GM12874 (cell line): ENCODE data around the gene MRPL18.

Experiments used
- TF ChIP-seq, protein P1 (sequence below): IDR thresholded peaks from 2 replicates; pipeline ENCODE4 v1.5.1; 2011; ENCODE audit warnings: low read depth, mild to moderate bottlenecking, control low read depth, low read length, moderate library complexity; ENCODE audit not compliant: insufficient read depth

The MRPL18 gene

DNA sequence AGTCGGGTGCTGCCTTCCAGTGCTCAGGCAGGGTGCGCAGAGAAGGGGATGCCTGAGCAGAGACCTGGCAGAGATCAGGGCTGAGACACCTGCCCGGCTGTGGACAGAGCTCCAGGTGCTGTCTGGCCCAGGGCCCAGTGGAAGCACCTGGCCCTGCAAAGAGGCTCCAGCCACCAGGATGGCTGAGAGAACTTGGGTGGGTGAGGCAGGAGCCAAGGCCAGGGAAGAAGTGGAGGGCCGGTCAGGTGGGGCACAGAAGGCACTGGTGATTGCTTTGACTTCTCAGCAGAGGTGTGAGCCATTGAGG, 41.1 kb downstream of the MRPL18 start:
- TF ChIP-seq, protein P1, sequence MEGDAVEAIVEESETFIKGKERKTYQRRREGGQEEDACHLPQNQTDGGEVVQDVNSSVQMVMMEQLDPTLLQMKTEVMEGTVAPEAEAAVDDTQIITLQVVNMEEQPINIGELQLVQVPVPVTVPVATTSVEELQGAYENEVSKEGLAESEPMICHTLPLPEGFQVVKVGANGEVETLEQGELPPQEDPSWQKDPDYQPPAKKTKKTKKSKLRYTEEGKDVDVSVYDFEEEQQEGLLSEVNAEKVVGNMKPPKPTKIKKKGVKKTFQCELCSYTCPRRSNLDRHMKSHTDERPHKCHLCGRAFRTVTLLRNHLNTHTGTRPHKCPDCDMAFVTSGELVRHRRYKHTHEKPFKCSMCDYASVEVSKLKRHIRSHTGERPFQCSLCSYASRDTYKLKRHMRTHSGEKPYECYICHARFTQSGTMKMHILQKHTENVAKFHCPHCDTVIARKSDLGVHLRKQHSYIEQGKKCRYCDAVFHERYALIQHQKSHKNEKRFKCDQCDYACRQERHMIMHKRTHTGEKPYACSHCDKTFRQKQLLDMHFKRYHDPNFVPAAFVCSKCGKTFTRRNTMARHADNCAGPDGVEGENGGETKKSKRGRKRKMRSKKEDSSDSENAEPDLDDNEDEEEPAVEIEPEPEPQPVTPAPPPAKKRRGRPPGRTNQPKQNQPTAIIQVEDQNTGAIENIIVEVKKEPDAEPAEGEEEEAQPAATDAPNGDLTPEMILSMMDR: no peak

DNA sequence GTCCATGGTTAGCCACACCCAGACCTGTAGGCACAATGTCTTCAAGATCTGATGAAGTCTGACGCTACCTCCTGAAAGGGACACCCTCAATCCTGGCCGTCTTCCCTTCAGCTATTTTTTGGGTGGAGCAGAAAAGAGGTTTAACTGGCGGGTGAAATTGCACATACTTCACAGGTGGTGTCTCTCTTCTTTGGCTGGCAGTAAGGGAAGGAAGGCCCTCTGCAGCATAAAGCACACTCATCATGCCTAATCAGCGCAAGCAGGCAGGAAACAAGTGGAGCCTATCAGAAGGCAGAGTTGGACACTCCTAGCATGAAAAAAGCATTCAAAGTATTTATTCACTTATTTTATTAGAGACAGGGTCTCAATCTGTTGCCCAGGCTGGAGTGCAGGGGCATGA, 42.7 kb downstream of the MRPL18 start:
- TF ChIP-seq, protein P1: no peak

DNA sequence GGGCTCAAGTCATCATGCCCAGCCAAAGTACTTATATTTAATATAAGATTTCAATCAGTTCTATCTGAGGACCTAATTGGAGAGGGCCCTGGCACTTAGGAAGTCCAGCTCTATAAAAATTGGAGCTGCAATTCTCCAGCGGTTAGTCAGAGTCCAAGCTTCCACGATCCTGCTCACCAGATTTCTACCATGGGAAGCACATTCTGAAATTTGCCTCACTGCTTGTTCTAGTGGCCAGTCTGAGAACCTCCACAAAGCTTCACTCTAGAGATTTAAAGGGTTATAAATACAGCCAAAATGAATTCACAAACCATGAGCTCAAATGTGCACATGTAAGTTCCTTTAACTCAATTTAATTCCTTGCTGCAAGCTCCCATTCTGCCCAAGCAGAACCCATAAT, 43.3 kb downstream of the MRPL18 start:
- TF ChIP-seq, protein P1: no peak

DNA sequence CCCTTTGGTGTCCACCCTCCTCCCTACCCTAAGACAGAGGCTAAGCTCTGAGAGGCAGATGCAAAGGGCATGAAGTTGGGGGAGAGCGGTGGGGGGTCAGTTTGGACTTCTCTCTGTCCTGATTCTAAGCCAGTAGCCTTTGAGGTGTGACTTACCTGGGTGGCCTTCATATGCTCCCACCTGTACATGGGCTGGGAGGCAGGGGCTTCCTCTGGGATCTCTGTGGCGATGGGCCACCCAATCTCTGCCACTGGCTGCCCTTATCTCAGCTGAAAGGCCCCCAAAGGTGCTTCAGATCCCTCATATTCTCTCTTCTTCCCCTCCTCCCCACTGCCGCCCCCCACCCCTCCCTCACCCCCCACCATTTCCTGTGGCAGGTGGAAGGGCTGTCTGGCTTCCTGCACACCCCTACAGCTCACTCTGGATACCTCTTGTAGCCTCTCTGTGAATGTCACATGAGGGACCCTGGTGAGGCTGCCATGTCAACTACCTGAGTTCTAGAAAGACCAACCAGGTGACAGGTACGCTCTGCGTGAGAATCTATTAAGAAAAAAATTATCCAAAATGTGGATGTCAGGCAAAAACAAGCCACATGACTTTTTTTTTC, 43.8 kb downstream of the MRPL18 start:
- TF ChIP-seq, protein P1: no peak

DNA sequence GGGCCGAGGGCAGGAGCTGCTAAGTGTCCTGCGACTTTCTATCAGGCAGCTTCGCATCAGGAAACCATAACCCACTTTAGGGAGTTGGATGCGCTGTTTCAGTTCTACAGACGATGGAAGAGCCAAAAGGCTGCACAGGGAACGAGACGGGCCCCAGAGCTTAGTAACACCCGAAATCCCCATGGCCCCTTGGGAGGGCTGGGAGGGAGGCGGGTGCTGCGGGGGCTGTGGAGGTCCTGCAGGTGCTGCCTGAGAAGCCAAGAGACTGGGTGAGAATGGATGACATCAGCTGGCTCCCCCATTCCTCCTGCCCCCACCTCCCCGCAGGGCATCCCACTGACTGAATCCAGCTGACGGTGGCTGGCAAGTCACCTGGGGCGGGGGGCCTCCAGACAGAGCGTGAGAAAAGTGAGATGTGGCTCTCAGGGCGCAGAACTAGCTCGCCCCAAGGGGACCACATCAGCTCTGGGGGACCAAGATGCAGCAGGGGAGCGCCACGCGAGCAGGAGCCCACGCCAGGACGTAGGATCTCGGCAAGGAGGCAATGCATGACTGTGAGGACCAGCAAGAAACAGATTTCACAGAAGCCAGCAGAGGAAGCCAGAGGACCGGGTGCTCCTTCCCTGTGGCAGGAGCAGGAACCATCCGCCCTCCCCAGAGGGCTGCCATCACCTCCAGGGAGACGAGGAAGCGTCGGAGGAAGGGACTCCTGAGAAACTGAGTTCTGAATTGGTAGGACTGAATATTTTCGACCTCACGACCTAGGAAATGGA, 46.6 kb downstream of the MRPL18 start:
- TF ChIP-seq, protein P1: no peak

DNA sequence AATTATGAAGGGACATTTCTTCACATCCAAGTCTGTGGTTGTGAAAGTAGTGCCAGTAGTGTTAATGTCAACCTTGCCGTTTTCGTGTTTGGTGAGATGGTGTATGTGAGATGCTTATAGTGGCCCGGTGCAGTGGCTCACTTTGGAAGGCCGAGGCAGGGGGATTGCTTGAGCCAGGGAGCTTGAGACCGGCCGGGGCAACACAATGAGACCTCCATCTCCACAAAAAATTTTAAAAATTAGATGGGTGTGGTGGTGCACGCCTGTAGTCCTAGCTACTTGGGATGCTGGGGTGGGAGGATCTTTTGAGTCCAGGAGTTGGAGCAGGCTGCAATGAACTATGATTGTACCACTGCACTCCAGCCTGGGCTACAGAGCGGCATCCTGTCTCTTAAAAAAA, 47.2 kb downstream of the MRPL18 start:
- TF ChIP-seq, protein P1: no peak

DNA sequence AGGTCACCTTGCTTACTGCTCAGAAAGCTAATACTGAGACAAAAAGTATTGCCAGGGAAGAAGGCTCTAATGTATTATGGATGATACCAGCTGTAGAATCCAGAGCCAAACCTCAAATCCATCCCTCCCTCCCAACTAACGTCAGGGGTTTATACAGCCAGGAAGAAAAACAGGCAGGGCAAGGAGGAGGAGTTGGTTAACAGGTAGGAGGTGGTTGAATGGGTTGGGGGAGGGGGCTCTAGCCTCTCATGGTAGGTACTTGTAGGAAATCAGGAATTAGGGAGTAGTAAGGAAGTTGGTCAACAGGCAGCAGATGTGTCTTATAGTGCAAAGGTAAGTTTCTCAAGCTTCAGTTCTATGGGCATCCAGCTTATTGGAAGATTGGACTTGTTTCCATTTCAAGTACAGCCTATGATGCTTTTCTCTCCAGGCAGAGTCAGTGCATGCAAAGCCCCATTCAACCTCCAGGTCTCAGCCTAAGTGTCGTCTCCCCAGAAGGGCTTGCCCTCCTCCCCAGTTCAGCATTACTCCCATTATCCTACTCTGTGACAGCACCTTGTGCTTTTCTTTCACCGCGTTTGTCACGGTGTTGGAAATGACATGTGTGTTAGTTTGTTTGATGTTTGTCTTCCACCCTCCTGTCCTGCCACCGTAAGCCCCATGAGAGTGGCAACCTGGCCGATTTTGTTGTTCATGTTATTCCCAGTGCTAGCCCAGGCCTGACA, 47.9 kb downstream of the MRPL18 start:
- TF ChIP-seq, protein P1: no peak
